ENCODE data around the gene NME7.
"Not testable (repeated sequence)": the region's sequence is repeated elsewhere in the genome, so short reads cannot be mapped to it uniquely, and the experiment has no call there.

The NME7 gene

GRCh38 chr1:169126335-169126734, 241.3 kb downstream of the NME7 start:
- DNase-seq (ENCODE audit: low read depth), result no peak

DNA sequence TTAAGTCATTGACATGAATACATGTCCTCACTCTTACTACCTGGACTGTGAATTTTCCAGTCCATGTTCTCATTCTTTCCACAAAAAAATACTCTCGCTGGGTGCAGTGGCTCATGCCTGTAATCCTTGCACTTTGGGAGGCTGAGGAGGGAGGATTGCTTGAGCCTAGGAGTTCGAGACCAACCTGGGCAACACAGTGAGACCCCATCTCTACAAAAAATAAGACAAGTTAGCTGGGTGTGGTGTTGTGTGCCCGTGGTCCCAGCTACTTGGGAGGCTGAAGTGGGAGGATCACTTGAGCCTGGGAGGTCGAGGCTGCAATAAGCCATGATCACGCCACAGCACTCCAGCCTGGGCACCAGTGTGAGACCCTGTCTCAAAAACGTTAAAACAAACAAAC, 242.0 kb downstream of the NME7 start:
- not testable (repeated sequence) for DNase-seq (ENCODE audit: low read depth)

- DNase-seq (ENCODE audit: low read depth), result peak; percentile 59
These were observed 243.1 kb downstream of the NME7 start for GRCh38 chr1:169124459-169124858.

- no peak for DNase-seq (ENCODE audit: low read depth)
These were observed 244.6 kb downstream of the NME7 start for GRCh38 chr1:169122976-169123375.

- no peak for DNase-seq (ENCODE audit: low read depth)
These were observed 246.3 kb downstream of the NME7 start for GRCh38 chr1:169121146-169121923.

DNA sequence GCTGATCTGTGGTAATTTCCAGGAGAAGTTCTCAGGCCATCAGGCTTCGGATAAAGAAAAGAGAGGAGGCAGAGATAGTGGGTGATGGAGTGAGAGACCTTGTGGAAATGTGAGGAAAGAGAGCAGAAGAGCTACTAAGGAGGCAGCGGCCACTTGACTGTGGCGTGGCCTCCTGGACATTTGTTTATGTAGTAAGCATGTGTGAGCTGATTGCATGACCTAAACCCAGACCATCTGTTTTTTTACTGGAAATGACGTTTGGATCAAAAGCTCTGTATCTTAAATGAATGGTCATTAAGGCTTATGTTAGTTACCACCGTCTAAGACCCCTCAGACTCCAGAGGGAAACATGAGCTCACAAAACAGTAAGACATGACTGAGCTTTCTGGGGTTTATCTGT, 247.5 kb downstream of the NME7 start:
- peak; percentile 66 for DNase-seq (ENCODE audit: low read depth)

GRCh38 chr1:169119405-169119804, 248.2 kb downstream of the NME7 start:
- peak; percentile 66 for DNase-seq (ENCODE audit: low read depth)

DNA sequence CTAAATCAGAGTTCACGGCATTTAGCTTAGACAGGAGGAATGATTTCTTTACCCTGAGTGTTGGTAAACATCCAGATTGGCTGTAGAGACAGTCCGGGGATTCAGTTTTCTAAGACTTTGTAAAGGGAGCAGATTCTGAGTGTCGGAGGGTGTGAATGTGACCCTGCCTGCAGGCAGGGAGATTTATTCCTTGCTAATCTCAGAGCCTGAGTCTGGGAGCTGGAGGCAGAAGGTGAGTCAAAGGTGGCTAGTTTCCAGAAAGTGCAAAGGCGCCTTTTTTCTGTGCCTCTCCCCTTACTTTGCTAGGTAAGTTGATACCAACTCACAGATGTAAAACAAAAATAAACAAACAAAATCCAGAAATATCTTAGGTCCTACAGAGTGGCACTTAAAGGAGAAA, 249.4 kb downstream of the NME7 start:
- DNase-seq (ENCODE audit: low read depth), result peak; percentile 42

- DNase-seq (ENCODE audit: low read depth), result peak; percentile 51
These were observed 250.0 kb downstream of the NME7 start for GRCh38 chr1:169117599-169117998.

- no peak for DNase-seq (ENCODE audit: low read depth)
These were observed 250.6 kb downstream of the NME7 start for GRCh38 chr1:169117014-169117413.

DNA sequence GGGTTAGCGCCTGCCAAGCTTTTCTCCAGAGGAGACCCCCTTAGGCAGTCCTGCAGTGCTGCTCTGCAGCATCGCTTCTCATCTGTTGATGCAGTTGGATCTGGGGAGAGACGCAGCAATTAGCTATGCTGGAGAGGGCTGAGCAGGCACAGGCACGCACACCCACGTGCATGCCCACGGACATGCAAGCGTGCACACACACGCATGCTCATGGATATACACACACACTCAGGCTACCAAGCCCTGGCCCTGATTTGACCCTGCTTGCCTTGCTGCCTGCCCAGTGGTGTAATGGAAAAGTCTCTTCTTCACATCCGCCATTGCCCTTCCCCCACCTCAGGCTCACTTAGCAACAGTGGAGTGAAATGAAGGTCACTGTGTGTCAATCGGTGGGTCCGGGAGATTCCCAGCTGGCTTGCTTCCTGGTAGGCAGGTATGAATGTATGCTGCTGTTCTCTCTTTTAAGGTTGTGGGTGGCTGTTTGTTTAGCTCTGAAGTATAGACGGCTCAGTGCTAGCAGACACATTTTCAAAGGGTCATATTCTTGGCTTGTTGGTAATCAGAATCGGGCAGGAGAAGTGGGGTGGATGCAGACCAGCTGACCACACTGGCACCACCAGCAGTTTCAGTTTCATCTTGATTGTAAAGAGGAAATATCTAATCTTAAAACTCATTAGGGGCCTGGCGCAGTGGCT, 251.6 kb downstream of the NME7 start:
- DNase-seq (ENCODE audit: low read depth), result peak; percentile 55

- DNase-seq (ENCODE audit: low read depth), result peak; percentile 92
These were observed 253.9 kb downstream of the NME7 start for GRCh38 chr1:169113613-169114119.

DNA sequence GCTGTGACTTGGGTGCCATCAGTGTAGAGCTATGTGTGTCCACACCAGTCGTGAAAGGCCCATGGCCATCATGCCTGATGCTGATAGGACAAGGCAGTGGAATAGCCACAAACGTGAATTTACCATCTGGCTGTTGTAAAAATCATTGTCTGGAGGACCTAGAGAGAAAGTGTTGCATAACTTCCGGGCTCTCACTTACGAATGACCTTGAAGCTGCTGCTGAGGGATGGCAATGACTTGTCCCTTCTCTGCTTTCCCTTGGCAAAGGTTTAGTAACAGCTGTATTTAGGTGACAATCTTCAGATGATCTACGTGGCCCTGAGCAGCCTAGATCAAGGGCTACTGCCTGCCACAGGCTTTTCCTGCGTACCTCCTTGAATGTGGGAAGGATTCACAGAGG, 255.4 kb downstream of the NME7 start:
- DNase-seq (ENCODE audit: low read depth), result peak; percentile 70

- DNase-seq (ENCODE audit: low read depth), result no peak
These were observed 256.1 kb downstream of the NME7 start for GRCh38 chr1:169111472-169111871.

DNA sequence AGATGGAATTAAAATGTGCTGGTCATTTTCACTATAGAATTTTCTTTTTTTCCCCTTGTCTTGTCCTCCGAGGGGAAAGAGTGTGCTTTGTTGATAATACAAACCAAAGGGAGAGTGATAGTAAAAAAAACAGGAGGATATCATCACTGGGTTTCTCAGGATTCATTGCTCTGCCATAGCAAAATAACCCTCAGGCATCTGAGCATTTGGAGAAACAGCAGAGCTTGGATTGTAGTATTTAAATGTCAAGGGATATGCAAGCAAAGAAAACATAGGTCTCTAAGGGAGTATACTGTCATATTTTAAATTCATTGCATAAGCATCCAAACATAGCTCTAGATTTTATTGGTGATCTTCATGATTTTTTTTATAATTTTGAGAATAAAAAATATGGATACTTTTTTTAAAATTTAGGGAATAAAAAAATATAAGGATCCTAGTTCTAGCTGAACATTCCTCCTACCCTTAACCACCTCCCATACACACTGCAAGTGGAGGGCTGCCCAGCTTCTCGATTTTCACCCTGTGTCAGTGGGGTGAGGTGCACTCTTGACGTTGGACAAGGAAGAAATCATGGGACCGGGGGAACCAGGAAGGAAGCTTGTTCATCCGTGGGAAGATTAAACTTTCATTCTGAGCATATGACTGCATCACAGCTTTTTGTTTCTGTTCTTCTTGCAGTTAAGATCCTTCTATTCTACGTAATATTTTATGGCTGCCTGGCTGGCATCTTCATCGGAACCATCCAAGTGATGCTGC, 256.7 kb downstream of the NME7 start:
- DNase-seq (ENCODE audit: low read depth), result peak; percentile 74

GRCh38 chr1:169110236-169110635, 257.4 kb downstream of the NME7 start:
- DNase-seq (ENCODE audit: low read depth), result peak; percentile 88

DNA sequence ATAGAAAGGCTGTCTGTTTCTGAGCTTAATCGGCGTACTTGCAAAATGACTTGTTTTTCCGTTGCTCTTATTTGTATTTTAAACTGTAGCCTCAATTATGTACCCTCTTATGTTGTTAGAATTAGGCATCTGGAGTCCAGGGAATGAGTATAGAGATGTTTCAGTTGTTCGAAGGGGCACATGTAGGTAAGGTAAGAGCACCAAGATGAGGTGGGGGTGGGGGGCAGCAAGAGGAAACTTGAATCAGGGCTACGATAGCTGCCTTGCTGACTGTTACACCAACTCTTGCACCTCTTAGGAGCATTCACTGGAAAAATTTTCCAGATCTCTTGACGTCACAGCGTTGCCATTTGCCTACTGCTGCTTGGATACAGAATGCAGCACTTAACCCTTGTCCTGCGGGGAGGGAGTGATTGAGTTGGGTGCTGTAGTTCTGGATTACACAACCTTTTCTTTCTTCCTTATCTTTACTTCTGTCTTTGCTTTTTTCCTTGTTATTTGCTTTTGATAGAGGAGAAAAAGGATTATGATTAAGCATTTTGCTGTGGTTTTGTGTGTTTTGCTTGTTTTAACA, 257.9 kb downstream of the NME7 start:
- peak; percentile 99 for DNase-seq (ENCODE audit: low read depth)

- DNase-seq (ENCODE audit: low read depth), result no peak
These were observed 258.6 kb downstream of the NME7 start for GRCh38 chr1:169108863-169109560.

GRCh38 chr1:169108223-169108622, 259.4 kb downstream of the NME7 start:
- DNase-seq (ENCODE audit: low read depth), result no peak

GRCh38 chr1:169107603-169108208, 259.9 kb downstream of the NME7 start:
- DNase-seq (ENCODE audit: low read depth), result peak; percentile 63

GRCh38 chr1:169106921-169107602, 260.5 kb downstream of the NME7 start:
- no peak for DNase-seq (ENCODE audit: low read depth)

Data from amniotic epithelial cell (primary cell).